Measurements from ENCODE around the gene STRBP.
"Not testable (repeated sequence)": the region's sequence is repeated elsewhere in the genome, so short reads cannot be mapped to it uniquely, and the experiment has no call there.

Gene STRBP

DNA sequence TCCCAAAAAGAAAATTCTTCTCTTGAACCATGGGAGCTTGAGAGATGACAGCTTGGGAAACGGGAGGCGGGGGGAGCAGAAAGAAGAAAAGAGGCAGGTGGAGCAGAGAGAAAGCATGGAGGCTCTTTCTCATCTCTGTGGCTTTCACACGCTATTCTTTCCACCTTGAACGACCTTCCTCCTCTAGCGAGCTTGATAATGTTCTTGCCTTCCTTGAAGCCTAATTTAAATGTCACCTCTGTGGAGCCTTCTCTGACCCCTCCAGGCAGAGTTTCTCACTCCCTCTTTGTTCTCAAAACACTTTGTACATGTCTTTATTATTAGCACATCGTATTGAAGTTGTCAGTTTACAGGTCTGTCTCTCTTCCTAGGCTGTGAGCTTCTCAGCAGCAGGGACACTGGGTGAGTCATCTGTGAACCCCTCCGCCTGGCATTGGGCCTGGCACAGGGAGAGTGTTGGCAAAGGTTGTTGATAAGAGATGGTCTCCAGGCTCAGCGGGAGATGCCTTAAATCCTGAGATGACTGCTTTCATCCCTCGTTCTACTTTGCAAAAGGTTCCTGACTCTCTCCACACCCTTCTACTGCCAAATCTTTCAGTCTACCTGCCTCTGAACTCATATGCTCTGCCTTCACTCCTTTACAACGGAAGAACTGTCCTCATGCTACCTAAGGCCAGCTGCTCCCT lies 14.1 kb upstream of the STRBP start:
- no peak for DNase-seq

- DNase-seq = no peak
These were observed 13.4 kb upstream of the STRBP start for GRCh38 chr9:123281659-123282350.

DNA sequence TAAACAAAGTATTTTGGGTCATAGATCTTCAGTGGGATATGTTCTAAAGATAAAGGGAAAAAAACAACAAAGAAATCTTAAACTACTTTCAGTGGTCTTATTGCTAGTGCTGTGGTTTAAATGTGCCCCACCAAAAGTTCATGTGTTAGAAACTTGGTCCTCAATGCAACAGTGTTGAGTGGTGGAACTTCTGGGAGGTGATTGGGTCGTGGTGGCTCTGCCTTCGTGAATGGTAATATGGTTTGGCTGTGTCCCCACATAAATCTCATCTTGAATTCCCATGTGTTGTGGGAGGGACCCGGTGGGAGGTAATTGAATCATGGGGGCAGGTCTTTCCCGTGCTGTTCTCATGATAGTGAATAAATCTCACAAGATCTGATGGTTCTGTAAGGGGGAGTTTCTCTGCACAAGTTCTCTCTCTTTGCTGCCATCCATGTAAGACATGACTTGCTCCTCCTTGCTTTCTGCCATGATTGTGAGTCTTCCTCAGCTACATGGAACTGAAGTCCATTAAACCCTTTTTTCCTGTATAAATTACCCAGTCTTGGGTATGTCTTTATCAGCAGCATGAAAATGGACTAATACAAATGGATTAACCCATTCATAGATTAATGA lies 10.6 kb upstream of the STRBP start:
- not testable (repeated sequence) for DNase-seq

DNA sequence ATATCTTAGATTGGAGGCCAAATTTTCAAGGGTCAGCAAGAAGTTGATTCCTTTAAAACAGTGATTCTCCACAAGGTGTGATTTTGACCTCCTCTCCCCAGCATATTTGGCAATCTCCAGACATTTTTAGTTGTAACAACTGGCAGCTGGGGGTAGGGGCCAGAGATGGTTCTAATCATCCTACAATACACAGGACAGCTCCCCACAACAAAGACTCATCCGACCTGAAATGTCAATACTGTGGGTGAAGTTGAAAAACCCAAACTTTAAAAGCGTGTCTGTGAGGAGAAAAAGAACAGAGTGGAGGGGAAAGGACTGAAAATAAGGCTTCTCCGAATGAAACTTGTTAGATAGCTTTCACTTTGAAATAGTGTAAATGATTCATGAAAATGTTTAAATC lies 10.0 kb upstream of the STRBP start:
- DNase-seq = no peak

GRCh38 chr9:123276551-123276950 lies 8.2 kb upstream of the STRBP start:
- DNase-seq = no peak

GRCh38 chr9:123271133-123271532 lies 2.7 kb upstream of the STRBP start:
- DNase-seq = not testable (repeated sequence)

- DNase-seq = no peak
These were observed 895 bp upstream of the STRBP start for GRCh38 chr9:123269281-123269680.

DNA sequence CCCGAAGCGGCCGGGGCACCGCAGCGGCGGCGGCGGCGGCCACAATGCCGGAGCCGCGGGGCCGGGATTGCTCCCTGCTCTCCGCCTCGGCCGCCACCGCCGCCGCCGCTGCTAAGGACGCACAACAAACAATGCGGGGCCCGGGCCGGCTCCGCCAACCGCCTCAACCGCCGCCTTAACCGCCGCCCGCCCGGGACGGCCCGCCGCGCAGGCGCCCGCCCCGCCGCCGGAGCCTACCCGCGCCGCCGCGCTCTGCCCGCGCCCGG lies 254 bp downstream of the STRBP start:
- no peak for DNase-seq

- no peak for DNase-seq
These were observed 746 bp downstream of the STRBP start for GRCh38 chr9:123267481-123268198.

- DNase-seq = no peak
These were observed 1.6 kb downstream of the STRBP start for GRCh38 chr9:123266655-123267399.

DNA sequence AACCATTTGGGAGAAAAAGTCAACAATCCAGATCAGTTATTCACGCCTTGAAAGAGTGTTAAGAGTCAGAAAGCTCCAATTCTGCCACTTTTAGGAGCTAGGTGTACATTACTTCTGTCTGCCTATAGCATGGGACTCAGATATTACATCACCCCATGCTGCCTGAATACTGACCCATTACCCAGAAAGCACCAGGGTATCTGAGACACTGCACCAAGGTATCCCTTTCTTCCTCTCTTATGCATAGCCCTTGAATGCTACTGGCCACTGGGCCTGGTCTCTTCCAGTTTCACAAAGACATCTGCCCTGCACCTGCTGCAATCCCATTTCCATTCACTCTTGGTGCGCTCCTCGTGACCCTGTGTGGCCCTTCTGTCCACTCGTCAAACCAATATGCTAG lies 2.6 kb downstream of the STRBP start:
- no peak for DNase-seq

- DNase-seq = no peak
These were observed 5.2 kb downstream of the STRBP start for GRCh38 chr9:123263227-123263626.

DNA sequence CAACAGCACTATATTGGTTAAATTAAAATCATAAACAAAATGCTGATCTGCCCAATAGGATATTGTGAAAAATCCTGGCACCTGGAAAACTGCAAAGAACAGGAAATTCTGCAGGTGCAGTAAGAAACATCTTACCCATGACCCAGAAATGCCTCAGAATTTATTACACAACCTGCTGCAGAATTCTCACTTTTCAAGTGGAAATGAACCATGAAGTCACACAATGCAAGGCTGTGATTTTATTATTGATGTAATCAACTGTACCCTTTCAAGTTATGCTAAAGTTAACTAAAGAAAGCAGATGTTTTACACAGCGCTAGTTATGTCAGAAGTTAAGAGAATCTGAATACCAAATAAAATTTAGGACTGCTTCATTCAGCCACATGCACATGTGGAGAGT lies 6.0 kb downstream of the STRBP start:
- DNase-seq = no peak

DNA sequence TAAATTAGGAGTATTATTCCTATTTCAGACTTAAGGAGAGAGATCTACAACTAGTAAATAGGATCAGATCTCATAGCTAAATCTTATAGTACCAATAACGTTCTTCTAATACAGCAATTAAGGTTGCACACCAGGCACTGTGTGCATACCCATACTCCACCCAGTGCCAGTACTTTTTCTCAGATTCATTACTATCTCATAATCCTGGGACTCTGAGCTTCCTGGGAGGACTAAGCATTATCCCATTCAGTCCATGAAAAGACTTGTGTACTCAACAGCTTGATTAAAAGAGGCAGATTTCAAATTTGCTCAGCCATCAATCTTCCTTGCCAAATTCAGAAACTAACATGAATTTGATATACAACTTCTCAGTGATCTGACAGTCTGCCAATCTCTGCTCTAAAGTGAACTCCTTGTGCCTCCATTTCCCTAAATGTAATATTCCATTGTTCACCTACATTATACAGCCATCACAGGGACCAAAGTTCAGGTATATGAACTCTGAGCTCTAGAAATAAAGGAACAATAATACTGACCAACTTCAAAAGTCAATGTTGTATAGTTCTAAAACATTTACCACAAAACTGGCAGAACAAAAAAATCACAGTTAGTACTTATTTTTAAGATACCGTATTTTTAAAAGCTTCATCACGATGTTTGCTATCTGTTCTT lies 7.2 kb downstream of the STRBP start:
- no peak for DNase-seq

GRCh38 chr9:123260340-123260739 lies 8.0 kb downstream of the STRBP start:
- DNase-seq = no peak

GRCh38 chr9:123257276-123257675 lies 11.1 kb downstream of the STRBP start:
- no peak for DNase-seq

GRCh38 chr9:123255718-123256117 lies 12.7 kb downstream of the STRBP start:
- DNase-seq = no peak

DNA sequence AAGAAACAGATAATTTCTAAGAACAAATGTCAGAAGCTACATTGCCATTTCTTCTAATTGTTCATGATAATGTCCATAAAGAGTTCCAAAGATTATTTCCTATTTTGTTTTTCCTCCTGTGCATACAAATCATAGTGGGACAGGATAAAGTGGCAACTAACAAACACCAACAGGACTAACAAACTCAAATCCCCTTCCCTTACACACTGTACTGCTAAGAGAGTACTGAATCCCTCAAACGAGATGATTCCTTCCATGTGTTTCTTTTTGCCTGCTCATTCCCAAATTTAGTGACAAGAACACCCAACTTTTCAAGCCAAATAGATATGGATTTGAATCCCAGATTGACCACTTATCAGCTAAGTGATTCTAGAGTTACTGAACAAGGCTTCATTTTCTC lies 15.2 kb downstream of the STRBP start:
- no peak for DNase-seq

DNA sequence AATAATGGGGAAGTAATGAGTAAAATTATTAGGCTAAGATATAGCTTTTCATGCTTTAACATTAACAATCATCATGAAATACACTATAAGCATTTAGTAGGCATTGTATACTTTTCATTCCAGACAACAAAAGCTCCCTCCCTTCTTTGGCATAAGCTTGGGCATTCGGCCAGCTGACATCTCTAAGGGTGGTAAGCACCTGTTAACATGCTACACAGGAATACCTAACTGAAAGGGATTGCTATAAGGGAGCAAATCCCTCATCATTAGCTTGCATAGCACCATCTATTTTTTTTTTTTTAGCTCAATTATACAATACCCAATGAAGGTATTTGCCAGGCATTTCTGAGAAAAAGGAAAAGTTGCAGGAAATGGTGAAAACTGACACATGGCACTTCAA lies 16.6 kb downstream of the STRBP start:
- DNase-seq = peak; percentile 25

GRCh38 chr9:123251324-123251723 lies 17.1 kb downstream of the STRBP start:
- DNase-seq = no peak

DNA sequence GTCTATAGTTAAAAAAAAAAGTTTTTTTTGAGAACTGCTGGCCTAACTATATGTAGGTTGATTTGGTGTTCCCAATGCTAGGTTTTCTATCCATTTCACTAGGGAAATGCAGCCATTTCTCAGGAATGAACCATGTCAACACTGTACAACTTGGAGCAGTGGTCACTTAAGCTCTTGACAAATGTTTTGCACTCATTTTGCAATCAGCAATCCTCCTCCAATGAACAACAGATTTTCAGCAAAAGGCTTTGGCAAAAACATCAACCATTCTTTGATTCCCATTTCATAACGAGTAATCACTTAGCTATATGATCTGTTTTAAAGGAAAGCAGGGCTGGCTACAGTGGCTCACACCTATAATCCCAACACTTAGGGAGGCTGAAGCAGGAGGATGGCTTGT lies 17.9 kb downstream of the STRBP start:
- no peak for DNase-seq

- not testable (repeated sequence) for DNase-seq
These were observed 19.2 kb downstream of the STRBP start for GRCh38 chr9:123249162-123249561.

DNA sequence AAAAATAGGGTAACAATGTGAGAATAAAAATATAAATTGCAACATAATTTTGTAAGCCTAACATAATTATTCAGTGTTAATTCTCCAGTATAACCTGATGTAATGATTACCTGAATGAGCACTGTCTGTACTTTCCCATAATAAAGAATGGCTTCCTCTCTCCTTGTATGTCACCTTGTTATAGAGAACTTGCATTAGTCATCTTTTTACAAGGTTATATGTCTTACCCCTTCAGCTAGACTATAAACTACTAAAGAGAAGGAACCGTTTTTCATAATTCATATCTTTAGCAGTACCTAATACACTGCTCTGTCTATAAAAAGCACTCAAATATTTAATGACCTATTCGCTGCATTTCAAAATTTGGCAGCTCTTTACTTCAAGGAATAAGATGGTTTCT lies 19.8 kb downstream of the STRBP start:
- DNase-seq = no peak
